Activated CD8-positive, alpha-beta memory T cell treated with anti-CD3 and anti-CD28 coated beads for 24 hours (primary cell): ENCODE data around the gene MYO7A.

Experiments
- DNase-seq: peaks from one replicate; pipeline ENCODE4 v3.0.0-alpha.2; 2020

Gene MYO7A

GRCh38 chr11:77202941-77203900 is 75.2 kb downstream of the MYO7A start:
- DNase-seq, result no peak

- DNase-seq, result no peak
Measured at GRCh38 chr11:77203901-77204753, 76.1 kb downstream of the MYO7A start.

GRCh38 chr11:77204754-77205466 is 76.9 kb downstream of the MYO7A start:
- DNase-seq, result no peak

- DNase-seq, result no peak
Measured at GRCh38 chr11:77205467-77206263, 77.6 kb downstream of the MYO7A start.

GRCh38 chr11:77206264-77207018 is 78.4 kb downstream of the MYO7A start:
- no peak for DNase-seq

- DNase-seq, result no peak
Measured at GRCh38 chr11:77207019-77207485, 79.0 kb downstream of the MYO7A start.

GRCh38 chr11:77207618-77208313 is 79.7 kb downstream of the MYO7A start:
- DNase-seq, result no peak

GRCh38 chr11:77208535-77208934 is 80.5 kb downstream of the MYO7A start:
- DNase-seq, result no peak

GRCh38 chr11:77209663-77210062 is 81.6 kb downstream of the MYO7A start:
- DNase-seq, result no peak

- DNase-seq, result no peak
Measured at GRCh38 chr11:77211040-77211451, 83.0 kb downstream of the MYO7A start.

GRCh38 chr11:77211594-77212251 is 83.7 kb downstream of the MYO7A start:
- no peak for DNase-seq

- DNase-seq, result no peak
Measured at GRCh38 chr11:77212314-77213007, 84.4 kb downstream of the MYO7A start.

GRCh38 chr11:77213029-77213579 is 85.1 kb downstream of the MYO7A start:
- no peak for DNase-seq

GRCh38 chr11:77213589-77214428 is 85.8 kb downstream of the MYO7A start:
- DNase-seq, result no peak

GRCh38 chr11:77214557-77214956 is 86.5 kb downstream of the MYO7A start:
- DNase-seq, result no peak

GRCh38 chr11:77215106-77215505 is 87.1 kb downstream of the MYO7A start:
- DNase-seq, result no peak

GRCh38 chr11:77217156-77217555 is 89.1 kb downstream of the MYO7A start:
- DNase-seq, result no peak

- DNase-seq, result no peak
Measured at GRCh38 chr11:77223797-77224196, 95.8 kb downstream of the MYO7A start.
